SK-N-SH treated with all-trans-retinoic acid at 6 μM for 48 hours (cell line): ENCODE measurements around the gene NSG2.

Experiments used
- CREB5 ChIP-seq: fragments of 250-450 bp; sonication (Bioruptor Pico); IDR thresholded peaks from 2 replicates; pipeline ENCODE4 v1.5.1; 2020; ENCODE audit warnings: low read depth, mild to moderate bottlenecking, moderate library complexity
- RARB ChIP-seq: fragments of 250-450 bp; sonication (Bioruptor Pico); IDR thresholded peaks from 2 replicates; pipeline ENCODE4 v1.8.0; 2021; ENCODE audit warnings: mild to moderate bottlenecking, moderate library complexity
- TF ChIP-seq, protein P1 (sequence below): fragments of 250-450 bp; sonication (Bioruptor Pico); IDR thresholded peaks from 2 replicates; pipeline ENCODE4 v1.8.0; 2020; ENCODE audit warnings: mild to moderate bottlenecking, moderate library complexity, borderline replicate concordance

GRCh38 chr5:173998531-173998930 lies 47.0 kb upstream of the NSG2 start:
- no peak for TF ChIP-seq RARB (CRISPR knock-in tag)
- TF ChIP-seq CREB5 (CRISPR knock-in tag): no peak
- TF ChIP-seq, protein P1, sequence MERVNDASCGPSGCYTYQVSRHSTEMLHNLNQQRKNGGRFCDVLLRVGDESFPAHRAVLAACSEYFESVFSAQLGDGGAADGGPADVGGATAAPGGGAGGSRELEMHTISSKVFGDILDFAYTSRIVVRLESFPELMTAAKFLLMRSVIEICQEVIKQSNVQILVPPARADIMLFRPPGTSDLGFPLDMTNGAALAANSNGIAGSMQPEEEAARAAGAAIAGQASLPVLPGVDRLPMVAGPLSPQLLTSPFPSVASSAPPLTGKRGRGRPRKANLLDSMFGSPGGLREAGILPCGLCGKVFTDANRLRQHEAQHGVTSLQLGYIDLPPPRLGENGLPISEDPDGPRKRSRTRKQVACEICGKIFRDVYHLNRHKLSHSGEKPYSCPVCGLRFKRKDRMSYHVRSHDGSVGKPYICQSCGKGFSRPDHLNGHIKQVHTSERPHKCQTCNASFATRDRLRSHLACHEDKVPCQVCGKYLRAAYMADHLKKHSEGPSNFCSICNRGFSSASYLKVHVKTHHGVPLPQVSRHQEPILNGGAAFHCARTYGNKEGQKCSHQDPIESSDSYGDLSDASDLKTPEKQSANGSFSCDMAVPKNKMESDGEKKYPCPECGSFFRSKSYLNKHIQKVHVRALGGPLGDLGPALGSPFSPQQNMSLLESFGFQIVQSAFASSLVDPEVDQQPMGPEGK: no peak
